ENCODE measurements around the gene OCA2. TPM values are rescaled to one million over a fixed set of nuclear protein-coding genes. Genes with fewer than 3 reads are reported as not detected.

Gene OCA2
- total and polyA plus RNA-seq, 2 of the 4 experiments (the other 2 are of a cell fraction), result under 0.01 to 0.03 TPM

- WGBS, 2 experiments (ENCODE audit: extremely low coverage in 2 of 2, insufficient read length in 1 of 2), result 63% methylated on average over 16 of the region's 24 CpGs; no CpG with 5 or more reads in 1 of the 2 experiments
- H3K27ac ChIP-seq (ENCODE audit: insufficient read depth, low read length), result no peak overlapping the region
- no peak overlapping the region for H4K8ac ChIP-seq (ENCODE audit: low read depth in 2 of 2, low read length in 2 of 2)
- H3K4me1 ChIP-seq (ENCODE audit: control insufficient read depth, insufficient read depth, low read length), result no peaks in the 10 kb centered on the region
- in situ Hi-C loops (cut with MboI; ENCODE audit: low sequenced_read_pairs) (no loop called here), intact Hi-C loops (cut with micrococcal nuclease) (no loop called here), dilution Hi-C loops (cut with HindIII; ENCODE audit: low sequenced_read_pairs, unreplicated experiment) (no loop called here)
- no peak overlapping the region for H4K5ac ChIP-seq (ENCODE audit: low read depth, low read length)
- no peak overlapping the region for H2BK20ac ChIP-seq (ENCODE audit: low read depth, low read length)
- ATAC-seq (ENCODE audit: low read depth) (no peak), DNase-seq (no peak)
- H2AK5ac ChIP-seq (ENCODE audit: low read depth, low read length), result no peak overlapping the region
- H2AK9ac ChIP-seq (replicated peaks; ENCODE audit: low read depth, low read length, poor library complexity), result no peak overlapping the region
- TF ChIP-seq FOS (IDR thresholded peaks at IDR 0.05; ENCODE audit: low read depth, low read length) (no peak), NFE2L2 (IDR thresholded peaks at IDR 0.05; ENCODE audit: low read depth, low read length) (no peak), POLR2A (IDR thresholded peaks at IDR 0.05; ENCODE audit: low read depth, low read length) (no peak)
- H2AFZ ChIP-seq (replicated peaks; ENCODE audit: low read length, poor library complexity), result no peak overlapping the region
- no peak overlapping the region for H3K23ac ChIP-seq (ENCODE audit: low read depth, low read length)
- H3K14ac ChIP-seq (replicated peaks; ENCODE audit: low read depth, low read length), result no peak overlapping the region
- no peak overlapping the region for H3K4me2 ChIP-seq (ENCODE audit: low read depth, low read length)
- no peak overlapping the region for H2BK5ac ChIP-seq (ENCODE audit: low read depth, low read length, poor library complexity, severe bottlenecking)
- no peak overlapping the region for H3K4ac ChIP-seq (ENCODE audit: low read depth, low read length)
- no peak overlapping the region for H3K18ac ChIP-seq (ENCODE audit: low read depth, low read length)
- no peaks in the 10 kb centered on the region for H3K9me1 ChIP-seq (ENCODE audit: insufficient read depth, low read length)
- H3K56ac ChIP-seq (ENCODE audit: extremely low read depth, insufficient read depth, low read length), result no peak overlapping the region
- H3K27me3 ChIP-seq (ENCODE audit: control insufficient read depth, insufficient read depth, low read length), result no peaks in the 10 kb centered on the region
- peaks cover 26% of the 10 kb centered on the region for H3K9me3 ChIP-seq (ENCODE audit: control insufficient read depth, insufficient read depth, low read length)
- no peak overlapping the region for H3K4me3 ChIP-seq (ENCODE audit: insufficient read depth, low read depth, low read length)
- no peaks in the 10 kb centered on the region for H3K79me1 ChIP-seq (ENCODE audit: low read depth in 1 of 2, low read length in 2 of 2)
- BruUV-seq (replicated peaks), result no TSS peak
- ChIA-PET POLR2A (ENCODE audit: unreplicated experiment) (no interaction called here), CTCF (no interaction called here)
- H2BK15ac ChIP-seq (ENCODE audit: low read depth, low read length), result no peak overlapping the region
- no peak overlapping the region for H2BK120ac ChIP-seq (ENCODE audit: low read depth, low read length)
- no peaks in the 10 kb centered on the region for H4K20me1 ChIP-seq (ENCODE audit: insufficient read depth, low read length)
- no peaks in the 10 kb centered on the region for H3K36me3 ChIP-seq (ENCODE audit: control insufficient read depth, insufficient read depth, low read length)
- no peak overlapping the region for H4K91ac ChIP-seq (ENCODE audit: insufficient read depth, low read depth, low read length)
- H3K9ac ChIP-seq (ENCODE audit: low read depth, low read length), result no peak overlapping the region
Observed at GRCh38 chr15:27970661-27971392, 128.3 kb downstream of the OCA2 start.

All from IMR-90 (cell line).